Astrocyte (in vitro differentiated cells and primary cell): Measurements from ENCODE around the gene CRACDL. TPM values are rescaled to one million over a fixed set of nuclear protein-coding genes. Genes with fewer than 3 reads are reported as not detected.

ENCODE experiments used
- DNase-seq: peaks from one replicate; pipeline ENCODE4 v3.0.0-alpha.2; 2010; ENCODE audit warnings: low read depth
- FAIRE-seq: peaks from 2 replicates; lab custom pipeline; 2011; peaks lifted over from hg19 to GRCh38; lab: Jason Lieb, UNC
- H2AFZ ChIP-seq: 2 replicates; pipeline ENCODE4 v1.6.0; 2012; ENCODE audit warnings: low read depth, low read length, inconsistent platforms
- H3K27ac ChIP-seq: 2 replicates; pipeline ENCODE4 v1.5.1; 2011; ENCODE audit warnings: low read depth, low read length, inconsistent platforms
- H3K27me3 ChIP-seq: 2 replicates; pipeline ENCODE4 v1.6.0; 2011; ENCODE audit warnings: low read length, inconsistent platforms; ENCODE audit not compliant: insufficient read depth
- H3K36me3 ChIP-seq: 2 replicates; pipeline ENCODE4 v1.5.1; 2011; ENCODE audit warnings: low read length, inconsistent platforms; ENCODE audit not compliant: insufficient read depth
- H3K4me1 ChIP-seq: 2 replicates; pipeline ENCODE4 v1.5.1; 2011; ENCODE audit warnings: low read length, inconsistent platforms; ENCODE audit not compliant: insufficient read depth
- H3K4me2 ChIP-seq: 2 replicates; pipeline ENCODE4 v1.6.0; 2012; ENCODE audit warnings: low read length, inconsistent platforms
- H3K4me3 ChIP-seq: 2 replicates; pipeline ENCODE4 v1.5.1; 2011; ENCODE audit warnings: low read depth, mild to moderate bottlenecking, low read length, inconsistent platforms; ENCODE audit not compliant: insufficient read depth
- H3K79me2 ChIP-seq: 2 replicates; pipeline ENCODE4 v1.6.0; 2012; ENCODE audit warnings: mild to moderate bottlenecking, low read length, inconsistent platforms; ENCODE audit not compliant: insufficient read depth
- H3K9ac ChIP-seq: 2 replicates; pipeline ENCODE4 v1.6.0; 2012; ENCODE audit warnings: mild to moderate bottlenecking, low read length, inconsistent platforms
- H3K9me3 ChIP-seq: 2 replicates; pipeline ENCODE4 v1.5.1; 2012; ENCODE audit warnings: low read depth, mild to moderate bottlenecking, low read length, inconsistent platforms; ENCODE audit not compliant: insufficient read depth
- H4K20me1 ChIP-seq: 2 replicates; pipeline ENCODE4 v1.6.0; 2012; ENCODE audit warnings: low read length, inconsistent platforms; ENCODE audit not compliant: insufficient read depth
- H3K27ac Mint-ChIP-seq: one replicate; pipeline ENCODE4 v1.8.0; 2021; ENCODE audit warnings: mild to moderate bottlenecking, mixed read lengths; ENCODE audit not compliant: unreplicated experiment
- H3K27me3 Mint-ChIP-seq: one replicate; pipeline ENCODE4 v1.8.0; 2021; ENCODE audit warnings: low read depth, mixed read lengths; ENCODE audit not compliant: unreplicated experiment
- H3K36me3 Mint-ChIP-seq: one replicate; pipeline ENCODE4 v1.8.0; 2021; ENCODE audit warnings: low read depth, mixed read lengths; ENCODE audit not compliant: unreplicated experiment
- H3K4me1 Mint-ChIP-seq: one replicate; pipeline ENCODE4 v1.8.0; 2021; ENCODE audit warnings: low read depth, mixed read lengths; ENCODE audit not compliant: unreplicated experiment
- H3K4me3 Mint-ChIP-seq: one replicate; pipeline ENCODE4 v1.8.0; 2021; ENCODE audit warnings: mild to moderate bottlenecking, moderate library complexity, mixed read lengths; ENCODE audit not compliant: unreplicated experiment
- H3K9me3 Mint-ChIP-seq: one replicate; pipeline ENCODE4 v1.8.0; 2021; ENCODE audit warnings: mild to moderate bottlenecking, mixed read lengths; ENCODE audit not compliant: unreplicated experiment
- EZH2 ChIP-seq: IDR thresholded peaks from 2 replicates; pipeline ENCODE4 v1.6.1; 2012; ENCODE audit warnings: mild to moderate bottlenecking, low read length, inconsistent platforms; ENCODE audit not compliant: insufficient read depth
- total RNA-seq: library from RNA; stranded (reverse); gene quantifications from 2 replicates; pipeline ENCODE4 v1.2.1, GENCODE V29; 2021
- TF ChIP-seq, protein P1 (sequence below): IDR thresholded peaks from 2 replicates; pipeline ENCODE4 v1.5.1; 2011; ENCODE audit warnings: low read depth, mild to moderate bottlenecking, inconsistent platforms, low read length, moderate library complexity; ENCODE audit not compliant: insufficient read depth

The CRACDL gene
- total RNA-seq, 1 donor from 2014 or later = 1.8 TPM

DNA sequence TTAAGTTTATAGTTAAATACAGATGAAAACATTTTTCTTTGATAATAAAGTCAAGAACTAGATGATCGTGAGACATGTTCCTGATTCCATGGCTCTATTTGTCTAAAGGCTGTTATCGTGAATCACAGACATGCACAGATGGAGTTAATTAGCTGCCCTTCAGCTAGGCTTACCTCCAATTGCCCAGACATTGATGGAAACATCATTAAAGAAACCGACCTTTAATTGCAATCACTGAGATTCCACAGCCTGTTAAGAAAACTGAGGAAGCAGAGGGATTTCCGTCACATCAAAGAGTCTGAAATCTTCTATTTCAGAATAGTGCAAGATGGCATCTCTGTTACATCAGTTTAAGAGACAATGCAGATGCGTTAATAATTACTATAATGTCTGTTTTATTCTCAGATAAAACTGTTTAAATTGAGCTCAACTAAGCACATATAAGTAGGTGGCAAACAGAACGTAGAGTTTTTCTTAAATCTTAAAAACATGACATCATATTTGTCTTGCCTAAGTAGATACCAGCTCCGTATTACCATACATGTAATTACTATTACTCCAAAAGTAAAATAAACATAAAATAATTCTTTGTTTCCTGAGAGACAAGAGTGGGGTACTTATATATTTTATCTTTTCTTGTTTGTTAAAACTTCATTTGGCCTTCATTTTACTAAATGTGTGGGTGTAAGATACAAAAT lies 23.9 kb upstream of the CRACDL start:
- no peak overlapping the region for H3K4me2 ChIP-seq
- H3K27ac ChIP-seq = no peak overlapping the region
- no peak for DNase-seq
- no peaks in the 10 kb centered on the region for H3K4me1 ChIP-seq
- no peak overlapping the region for H3K27ac Mint-ChIP-seq
- TF ChIP-seq, protein P1, sequence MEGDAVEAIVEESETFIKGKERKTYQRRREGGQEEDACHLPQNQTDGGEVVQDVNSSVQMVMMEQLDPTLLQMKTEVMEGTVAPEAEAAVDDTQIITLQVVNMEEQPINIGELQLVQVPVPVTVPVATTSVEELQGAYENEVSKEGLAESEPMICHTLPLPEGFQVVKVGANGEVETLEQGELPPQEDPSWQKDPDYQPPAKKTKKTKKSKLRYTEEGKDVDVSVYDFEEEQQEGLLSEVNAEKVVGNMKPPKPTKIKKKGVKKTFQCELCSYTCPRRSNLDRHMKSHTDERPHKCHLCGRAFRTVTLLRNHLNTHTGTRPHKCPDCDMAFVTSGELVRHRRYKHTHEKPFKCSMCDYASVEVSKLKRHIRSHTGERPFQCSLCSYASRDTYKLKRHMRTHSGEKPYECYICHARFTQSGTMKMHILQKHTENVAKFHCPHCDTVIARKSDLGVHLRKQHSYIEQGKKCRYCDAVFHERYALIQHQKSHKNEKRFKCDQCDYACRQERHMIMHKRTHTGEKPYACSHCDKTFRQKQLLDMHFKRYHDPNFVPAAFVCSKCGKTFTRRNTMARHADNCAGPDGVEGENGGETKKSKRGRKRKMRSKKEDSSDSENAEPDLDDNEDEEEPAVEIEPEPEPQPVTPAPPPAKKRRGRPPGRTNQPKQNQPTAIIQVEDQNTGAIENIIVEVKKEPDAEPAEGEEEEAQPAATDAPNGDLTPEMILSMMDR = no peak
- no peak for TF ChIP-seq EZH2
- H3K27me3 ChIP-seq = no peaks in the 10 kb centered on the region
- no peaks in the 10 kb centered on the region for H3K9me3 ChIP-seq
- H3K9me3 Mint-ChIP-seq = peaks cover 10% of the 10 kb centered on the region
- peaks cover 4% of the 10 kb centered on the region for H3K27me3 Mint-ChIP-seq
- no peak for FAIRE-seq
- no peak overlapping the region for H3K4me3 ChIP-seq
- H3K36me3 Mint-ChIP-seq = no peaks in the 10 kb centered on the region
- no peaks in the 10 kb centered on the region for H3K4me1 Mint-ChIP-seq
- no peak overlapping the region for H2AFZ ChIP-seq
- H3K9ac ChIP-seq = no peak overlapping the region
- no peak overlapping the region for H3K4me3 Mint-ChIP-seq
- H3K36me3 ChIP-seq = no peaks in the 10 kb centered on the region
- H3K79me2 ChIP-seq = no peaks in the 10 kb centered on the region
- H4K20me1 ChIP-seq = no peaks in the 10 kb centered on the region

DNA sequence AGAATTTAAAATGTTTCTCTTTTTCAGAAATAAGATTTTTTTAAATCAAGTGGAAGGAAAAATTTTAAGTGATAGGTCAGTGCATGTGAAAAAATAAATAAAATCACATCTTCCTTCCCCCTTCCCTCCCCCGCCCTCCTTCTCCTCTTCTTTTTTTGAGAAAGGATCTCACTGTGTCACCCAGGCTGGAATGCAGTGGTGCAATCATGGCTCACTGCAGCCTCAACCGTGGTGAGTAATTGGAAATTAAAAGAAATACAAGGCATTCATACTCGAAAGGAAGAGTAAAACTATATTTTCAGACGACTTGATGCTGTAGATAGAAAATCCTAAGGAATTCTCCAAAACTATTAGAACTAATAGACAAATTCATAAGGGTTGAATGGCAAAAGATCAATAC lies 16.9 kb upstream of the CRACDL start:
- Mint-ChIP-seq H3K36me3 (no peaks in the 10 kb centered on the region), H3K27me3 (peaks cover 2% of the 10 kb centered on the region), H3K27ac (peak overlapping the region; percentile 95), H3K9me3 (no peaks in the 10 kb centered on the region), H3K4me3 (no peak overlapping the region), H3K4me1 (peaks cover 39% of the 10 kb centered on the region)
- FAIRE-seq = no peak
- Histone ChIP-seq H3K4me3 (no peak overlapping the region), H3K79me2 (no peaks in the 10 kb centered on the region), H4K20me1 (no peaks in the 10 kb centered on the region), H3K36me3 (no peaks in the 10 kb centered on the region), H2AFZ (no peak overlapping the region), H3K27ac (no peak overlapping the region), H3K9me3 (no peaks in the 10 kb centered on the region), H3K27me3 (peaks cover 9% of the 10 kb centered on the region), H3K4me1 (no peaks in the 10 kb centered on the region), H3K9ac (no peak overlapping the region), H3K4me2 (no peak overlapping the region)
- DNase-seq = no peak
- TF ChIP-seq, protein P1 = no peak
- no peak for TF ChIP-seq EZH2

DNA sequence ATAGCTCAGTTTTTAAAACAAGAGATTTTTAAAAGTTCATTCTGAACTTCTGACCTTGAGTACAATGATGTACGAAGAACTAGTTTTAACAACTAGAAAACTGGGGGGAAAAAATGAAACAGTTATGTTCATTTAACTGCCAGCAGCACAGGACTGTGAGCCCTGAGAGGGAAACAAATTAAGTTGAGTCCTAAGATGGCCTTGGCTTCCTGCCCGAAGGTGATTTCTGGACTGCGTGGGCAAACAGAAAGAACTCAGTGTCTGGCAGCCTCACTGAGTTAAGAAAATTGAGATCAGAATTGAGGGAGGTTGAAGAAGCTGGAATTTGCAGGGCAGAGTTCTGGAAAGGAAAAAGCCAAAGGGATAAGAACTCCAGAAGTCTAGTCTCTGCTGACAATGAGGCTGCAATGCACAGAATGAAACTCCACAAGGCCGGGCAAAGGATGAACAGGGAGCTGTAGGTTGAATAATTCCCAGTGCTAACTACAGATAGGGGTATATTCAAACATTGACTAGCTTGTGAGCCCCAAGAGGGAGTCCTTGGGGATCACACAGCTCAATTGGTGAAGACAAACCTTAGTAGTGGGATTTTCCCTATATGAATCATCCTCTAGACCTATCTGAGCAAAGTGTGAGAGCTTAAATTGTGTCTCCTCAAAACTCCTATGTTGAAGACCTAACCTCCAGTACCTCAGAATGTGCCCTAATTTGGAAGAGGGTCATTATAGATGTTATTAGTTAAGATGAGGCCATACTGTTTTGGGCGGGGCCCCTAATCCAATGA lies 13.1 kb upstream of the CRACDL start:
- no peak for DNase-seq
- Histone ChIP-seq H3K4me2 (no peak overlapping the region), H3K4me3 (no peak overlapping the region), H4K20me1 (no peaks in the 10 kb centered on the region), H3K4me1 (peaks cover 4% of the 10 kb centered on the region), H3K36me3 (no peaks in the 10 kb centered on the region), H2AFZ (no peak overlapping the region), H3K9ac (no peak overlapping the region), H3K79me2 (no peaks in the 10 kb centered on the region), H3K9me3 (no peaks in the 10 kb centered on the region), H3K27me3 (peaks cover 18% of the 10 kb centered on the region), H3K27ac (no peak overlapping the region)
- TF ChIP-seq, protein P1 = no peak
- peaks cover 66% of the 10 kb centered on the region for H3K4me1 Mint-ChIP-seq
- peak overlapping the region; percentile 41 for H3K27ac Mint-ChIP-seq
- FAIRE-seq = no peak
- H3K9me3 Mint-ChIP-seq = no peaks in the 10 kb centered on the region
- H3K4me3 Mint-ChIP-seq = peak overlapping the region; percentile 25
- no peaks in the 10 kb centered on the region for H3K27me3 Mint-ChIP-seq
- no peaks in the 10 kb centered on the region for H3K36me3 Mint-ChIP-seq
